NCI-H146 treated with DMSO at 0.1 percent for 48 hours (cell line): ENCODE data around the gene LRRFIP1.
"Not testable (repeated sequence)": the region's sequence is repeated elsewhere in the genome, so short reads cannot be mapped to it uniquely, and the experiment has no call there.

Source experiments
- DNase-seq: peaks from one replicate; lab custom pipeline; 2025; ENCODE audit not compliant: unreplicated experiment; lab: John Stamatoyannopoulos, UW

LRRFIP1 gene

GRCh38 chr2:237661799-237662328 is 34.5 kb downstream of the LRRFIP1 start:
- DNase-seq: no peak

DNA sequence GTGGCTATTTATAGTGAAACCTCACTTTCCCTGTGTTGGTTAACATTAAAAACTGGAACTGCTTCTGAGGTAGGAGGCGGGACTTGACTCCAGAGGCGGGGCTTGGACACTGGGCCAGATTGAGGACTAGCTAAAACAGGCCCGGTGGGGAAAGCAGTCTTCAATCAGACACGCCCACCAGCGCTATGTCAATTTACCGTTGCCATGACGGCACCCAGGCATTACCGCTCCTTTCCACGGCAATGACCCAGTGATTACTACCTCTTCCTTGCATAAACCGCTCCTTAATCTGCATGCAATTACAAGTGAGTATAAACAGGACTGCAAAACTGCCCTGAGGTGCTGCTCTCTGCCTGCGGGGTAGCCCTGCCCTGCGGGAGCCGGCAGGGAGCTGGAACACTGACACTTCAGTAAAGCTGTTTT is 35.3 kb downstream of the LRRFIP1 start:
- DNase-seq: peak; percentile 94

DNA sequence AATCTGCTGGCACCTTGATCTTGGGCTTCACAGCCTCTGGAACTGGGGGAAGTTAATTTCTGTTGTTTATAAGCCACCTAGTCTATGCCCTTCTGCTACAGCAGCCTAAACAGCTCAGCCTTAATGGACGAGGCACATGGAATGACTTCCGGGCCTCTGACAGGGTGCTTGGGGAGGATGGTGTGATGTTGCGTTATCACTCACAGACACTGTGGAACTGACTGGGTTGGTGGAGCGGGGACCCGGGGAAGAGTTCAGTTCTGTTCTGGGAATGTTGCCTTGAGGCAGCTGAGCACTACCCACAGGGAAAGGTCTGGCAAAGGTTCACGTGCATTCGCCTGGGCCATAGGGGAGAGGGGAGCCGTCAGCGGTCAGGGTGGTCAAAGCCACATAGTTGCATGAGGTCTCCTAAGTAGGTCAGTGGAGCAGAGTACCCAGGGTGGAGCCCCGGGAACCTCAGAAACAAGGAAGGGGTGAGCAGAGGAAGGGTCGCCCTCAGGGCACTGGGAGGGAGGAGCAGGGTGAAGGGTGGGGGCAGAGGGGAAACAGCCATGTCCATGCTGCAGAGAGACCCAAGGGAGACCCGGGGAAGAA is 36.2 kb downstream of the LRRFIP1 start:
- DNase-seq: no peak

DNA sequence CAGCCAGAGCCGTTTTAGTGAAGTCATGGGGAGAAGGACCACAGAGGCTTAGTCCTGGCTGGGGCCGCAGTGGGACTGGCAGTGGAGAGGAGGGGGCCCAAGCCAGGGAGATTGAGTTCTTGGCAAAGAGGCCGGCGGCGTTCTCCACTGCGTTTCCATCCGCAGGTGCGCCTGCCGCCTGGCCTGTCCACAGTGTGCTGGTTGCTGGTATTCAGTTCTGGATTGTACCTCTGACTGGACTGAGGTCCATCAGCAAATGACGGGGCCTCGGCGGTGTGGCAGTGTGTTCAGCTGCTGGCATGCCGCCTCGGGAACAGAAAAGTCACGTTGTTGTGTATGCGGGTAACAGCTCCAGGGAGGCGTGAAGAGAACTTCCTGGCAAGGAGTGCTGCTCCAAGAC is 36.8 kb downstream of the LRRFIP1 start:
- DNase-seq: no peak

DNA sequence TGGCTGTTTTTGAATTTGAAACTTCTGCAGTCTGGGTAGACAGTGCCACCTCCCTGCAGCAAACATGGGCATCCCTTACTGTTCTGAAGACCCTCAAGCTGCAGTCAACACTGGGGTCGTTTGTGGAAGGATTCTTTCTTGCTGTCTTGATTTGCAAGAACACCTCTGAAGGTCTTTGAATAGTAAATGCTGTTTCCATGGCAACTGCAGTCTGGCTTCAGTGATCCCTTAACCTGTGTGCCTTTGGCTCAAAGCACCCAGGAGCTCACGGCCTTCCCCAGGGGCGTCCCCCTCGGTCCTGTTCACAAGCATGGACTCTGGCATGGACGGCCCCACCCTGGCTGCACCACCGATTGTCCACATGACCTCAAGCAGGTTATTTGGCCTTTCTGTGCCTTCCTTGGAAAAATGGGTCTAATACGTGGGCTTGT is 38.3 kb downstream of the LRRFIP1 start:
- DNase-seq: no peak

DNA sequence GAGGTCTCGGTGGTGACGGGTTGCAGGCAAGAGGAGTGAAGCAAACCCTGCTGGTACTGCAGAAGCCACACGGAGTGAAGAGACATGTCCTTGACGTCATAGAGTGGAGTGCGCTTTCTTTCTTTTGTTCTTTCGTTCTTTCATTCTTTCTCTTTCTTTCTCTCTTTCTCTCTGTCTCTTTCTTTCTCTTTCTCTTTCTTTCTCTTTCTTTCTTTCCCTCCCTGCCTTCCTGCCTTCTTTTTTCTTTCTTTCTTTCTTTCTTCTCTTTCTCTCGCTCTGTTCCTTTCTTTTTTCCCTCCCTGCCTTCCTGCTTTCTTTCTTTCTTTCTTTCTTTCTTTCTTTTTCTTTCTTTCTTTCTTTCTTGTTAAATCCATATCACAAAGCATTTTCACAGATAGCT is 39.2 kb downstream of the LRRFIP1 start:
- DNase-seq: no peak

DNA sequence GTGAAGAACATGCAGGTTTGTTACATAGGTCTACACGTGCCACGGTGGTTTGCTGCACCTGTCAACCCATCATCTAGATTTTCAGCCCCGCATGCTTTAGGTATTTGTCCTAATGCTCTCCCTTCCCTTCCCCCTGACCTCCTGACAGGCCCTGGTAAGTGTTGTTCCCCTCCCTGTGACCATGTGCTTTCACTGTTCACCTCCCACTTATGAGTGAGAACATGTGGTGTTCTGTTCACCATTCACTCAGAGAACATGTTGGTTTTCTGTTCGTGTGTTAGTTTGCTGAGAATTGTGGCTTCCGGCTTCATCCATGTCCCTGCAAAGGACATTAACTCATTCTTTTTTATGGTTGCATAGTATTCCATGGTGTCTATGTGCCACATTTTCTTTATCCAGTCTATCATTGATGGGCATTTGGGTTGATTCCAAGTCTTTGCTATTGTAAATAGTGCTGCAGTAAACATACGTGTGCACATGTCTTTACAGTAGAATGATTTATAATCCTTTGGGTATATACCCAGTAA is 39.7 kb downstream of the LRRFIP1 start:
- DNase-seq: not testable (repeated sequence)

DNA sequence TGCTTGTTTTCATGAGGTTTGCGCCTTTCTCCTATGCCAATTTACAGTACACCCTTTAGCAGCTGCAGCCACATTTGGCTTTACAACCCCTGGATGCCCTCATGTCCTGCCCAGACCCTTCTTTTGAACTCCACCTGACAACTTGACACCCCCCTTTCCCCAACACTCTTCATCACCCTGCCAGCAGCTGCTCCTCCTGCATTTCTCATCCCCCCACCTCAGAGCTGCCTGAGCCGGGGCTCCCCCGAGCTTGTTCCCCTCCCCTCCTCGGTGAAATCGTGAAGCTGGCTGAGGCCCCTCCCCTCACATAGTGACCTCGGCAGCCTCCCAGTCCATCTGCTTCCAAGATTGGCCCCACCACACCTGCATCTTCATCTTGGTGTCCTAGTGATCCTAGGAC is 40.5 kb downstream of the LRRFIP1 start:
- no peak for DNase-seq

DNA sequence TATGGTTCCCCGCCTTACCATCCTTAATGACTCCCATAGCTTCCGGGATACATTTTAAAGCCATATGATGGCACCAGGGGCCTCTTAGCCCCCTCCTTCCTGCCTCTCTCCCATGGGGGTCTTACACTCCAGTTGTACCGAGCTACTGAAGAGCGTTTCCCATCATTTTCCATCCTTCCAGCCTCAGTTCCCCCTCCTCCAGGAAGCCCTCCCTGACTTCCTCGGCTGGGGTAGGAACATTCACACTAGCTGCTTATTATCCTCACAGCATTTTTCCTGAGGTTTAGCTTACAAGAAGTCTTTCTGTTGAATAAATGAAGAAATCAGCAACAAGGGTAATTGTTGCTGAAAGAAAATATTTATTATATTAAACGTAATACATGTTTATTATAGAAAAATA is 41.1 kb downstream of the LRRFIP1 start:
- no peak for DNase-seq

DNA sequence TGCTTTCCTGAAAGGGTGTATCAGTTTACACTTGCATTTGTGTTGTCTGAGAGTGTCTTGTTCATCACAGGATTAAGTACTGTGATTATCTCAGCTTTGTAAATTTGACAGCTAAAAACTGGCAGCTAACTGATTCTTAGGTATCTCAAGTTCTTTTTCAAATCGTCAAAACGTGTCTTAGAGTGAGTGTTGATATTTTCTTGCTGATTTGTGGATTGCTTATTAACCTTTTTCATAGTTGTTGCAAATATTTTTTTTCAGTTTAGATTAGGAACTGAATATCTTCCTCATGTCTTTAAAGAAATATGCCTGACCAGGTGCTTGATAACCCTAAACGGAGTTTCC is 41.9 kb downstream of the LRRFIP1 start:
- peak; percentile 51 for DNase-seq

DNA sequence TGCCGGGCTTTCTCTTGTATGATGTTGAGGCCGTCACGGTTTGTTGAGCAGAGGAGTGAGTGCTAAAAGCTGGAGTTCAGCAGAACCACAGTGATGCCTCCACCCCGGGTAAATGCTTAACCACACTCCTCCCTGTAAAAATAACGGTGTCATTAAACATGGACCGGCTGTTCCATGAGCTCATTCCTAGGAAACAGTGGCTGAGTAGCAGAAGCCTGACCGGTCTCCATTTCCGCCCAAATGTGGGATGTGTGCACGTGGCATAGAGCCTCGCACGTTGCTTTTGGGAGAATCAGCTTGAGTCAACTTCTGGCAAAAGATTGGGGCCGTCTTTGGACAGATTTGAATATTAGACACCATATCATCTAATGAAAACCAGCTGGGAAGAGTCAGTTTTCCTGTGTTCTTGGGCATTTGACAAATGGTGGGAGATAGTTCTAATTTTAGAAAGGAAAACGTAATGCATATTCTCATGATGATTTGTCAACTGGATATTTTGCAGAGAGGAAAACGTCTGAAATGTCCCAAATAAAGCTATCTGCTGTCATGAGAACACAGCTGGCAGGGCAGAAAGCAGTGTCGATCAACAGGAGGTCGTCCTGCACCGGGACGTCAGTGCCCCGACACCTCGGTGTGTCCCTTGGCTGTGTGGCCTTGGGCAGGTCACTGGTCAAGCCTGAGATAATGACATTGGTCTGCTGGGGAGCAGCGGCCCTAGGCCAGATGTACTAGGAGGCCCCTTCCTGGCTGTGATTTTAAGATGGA is 42.4 kb downstream of the LRRFIP1 start:
- DNase-seq: peak; percentile 65

DNA sequence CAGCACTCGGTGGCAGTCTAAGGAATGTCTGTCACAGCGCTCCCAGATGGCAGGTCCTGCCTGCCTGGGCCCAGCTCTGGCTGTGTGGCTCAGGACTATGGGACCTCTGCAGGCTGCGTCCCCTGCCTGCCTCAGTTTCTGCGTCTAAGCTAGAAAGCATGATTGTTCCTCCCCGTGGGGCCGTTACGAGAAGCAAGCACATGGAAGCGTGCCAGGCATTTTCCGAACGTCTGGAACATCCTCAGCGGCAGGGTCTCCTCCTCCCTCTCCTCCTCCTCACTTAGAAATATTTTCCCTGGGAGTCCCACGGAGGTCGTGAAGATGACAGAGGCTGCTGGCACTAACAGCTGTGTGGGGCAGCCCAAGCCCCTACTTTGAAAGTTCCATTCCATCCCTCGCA is 43.3 kb downstream of the LRRFIP1 start:
- DNase-seq: no peak

DNA sequence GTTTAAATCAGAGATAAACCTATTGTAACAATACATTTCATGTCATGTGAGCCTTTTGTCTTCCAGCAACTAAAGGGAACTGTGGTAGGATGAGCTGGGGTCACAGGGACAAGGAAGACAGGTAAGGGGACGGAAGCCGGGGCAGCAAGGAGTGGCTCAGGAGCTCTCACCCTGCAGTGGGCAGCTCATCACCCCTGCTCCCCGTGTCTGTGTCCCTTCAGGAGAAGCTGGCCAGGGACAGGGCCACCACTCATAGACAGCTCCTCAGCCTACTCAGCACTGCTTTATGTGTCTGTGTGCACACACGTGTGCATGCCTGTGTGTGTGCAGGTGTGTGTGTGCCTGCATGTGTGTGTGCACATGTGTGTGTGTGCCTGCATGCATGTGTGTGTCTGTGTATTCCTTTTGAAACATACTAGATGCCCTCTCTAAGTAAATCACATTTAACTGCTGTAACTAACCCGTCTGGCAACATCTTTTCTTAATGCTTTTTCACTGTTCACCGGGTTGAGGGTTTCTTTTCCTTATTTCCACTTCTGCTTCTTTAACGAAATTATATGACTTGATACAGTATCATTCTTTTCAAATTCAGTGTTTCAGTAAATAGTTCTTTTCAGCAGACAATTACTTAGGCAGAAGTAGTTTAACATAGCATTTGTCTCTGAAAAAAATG is 44.2 kb downstream of the LRRFIP1 start:
- DNase-seq: no peak

GRCh38 chr2:237672731-237673129 is 45.3 kb downstream of the LRRFIP1 start:
- no peak for DNase-seq

- peak; percentile 54 for DNase-seq
Observed at GRCh38 chr2:237673130-237674001, 46.0 kb downstream of the LRRFIP1 start.

DNA sequence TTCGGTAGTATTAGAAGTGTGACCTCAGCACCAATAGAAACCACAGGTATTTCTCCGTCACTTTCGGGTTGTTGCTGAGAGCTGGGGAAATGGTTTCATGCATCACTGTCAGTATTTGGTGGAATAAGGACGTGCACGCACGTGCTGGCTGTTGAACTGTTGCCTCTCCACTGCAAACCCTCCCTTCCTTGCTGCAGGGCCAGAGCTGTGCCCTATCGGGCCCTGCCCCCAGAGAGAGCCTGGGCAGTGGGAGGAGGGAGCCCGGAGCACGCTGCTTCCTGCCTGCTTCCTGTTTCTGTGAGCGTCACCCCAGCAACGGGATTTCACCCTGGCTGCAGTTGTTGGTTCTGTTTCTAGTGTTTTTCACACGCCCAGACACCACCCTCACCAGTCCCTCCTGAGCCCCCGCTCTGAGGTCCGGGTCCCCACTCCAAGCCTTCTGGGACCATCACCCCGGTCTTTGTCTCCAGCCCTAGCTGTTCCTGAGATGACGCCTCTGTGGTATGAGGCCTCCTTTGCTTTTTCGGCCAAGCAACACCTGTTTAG is 47.4 kb downstream of the LRRFIP1 start:
- no peak for DNase-seq

GRCh38 chr2:237675316-237675715 is 47.9 kb downstream of the LRRFIP1 start:
- no peak for DNase-seq

- DNase-seq: no peak
Observed at GRCh38 chr2:237680702-237681478, 53.5 kb downstream of the LRRFIP1 start.

- DNase-seq: no peak
Observed at GRCh38 chr2:237682151-237682550, 54.8 kb downstream of the LRRFIP1 start.
